HG03460 (cell line): Measurements from ENCODE around the gene CRPPA.

Source experiments
- ATAC-seq: cut with Tn5 transposase; IDR thresholded peaks from one replicate; pipeline ENCODE4 v1.9.1; 2021; ENCODE audit not compliant: unreplicated experiment

The CRPPA gene

DNA sequence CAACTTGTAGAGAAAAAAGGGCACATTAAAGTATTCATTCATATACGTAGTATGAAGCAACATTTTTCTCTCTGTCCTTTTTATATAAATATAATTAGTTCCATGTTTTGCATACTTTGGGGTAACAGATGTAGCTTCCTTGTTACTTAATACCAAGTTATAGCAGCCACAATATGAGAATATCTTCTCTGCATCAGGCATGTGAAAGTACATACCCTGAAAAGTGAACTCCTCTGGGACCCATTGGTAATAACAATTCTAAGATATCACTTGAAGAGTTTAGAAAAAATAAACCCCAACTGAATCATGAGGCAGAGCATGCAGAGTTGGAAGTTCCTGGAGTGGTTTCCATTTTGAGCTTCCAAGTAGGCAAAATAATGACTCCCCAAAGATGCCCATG lies 2.4 kb upstream of the CRPPA start:
- no peak for ATAC-seq

DNA sequence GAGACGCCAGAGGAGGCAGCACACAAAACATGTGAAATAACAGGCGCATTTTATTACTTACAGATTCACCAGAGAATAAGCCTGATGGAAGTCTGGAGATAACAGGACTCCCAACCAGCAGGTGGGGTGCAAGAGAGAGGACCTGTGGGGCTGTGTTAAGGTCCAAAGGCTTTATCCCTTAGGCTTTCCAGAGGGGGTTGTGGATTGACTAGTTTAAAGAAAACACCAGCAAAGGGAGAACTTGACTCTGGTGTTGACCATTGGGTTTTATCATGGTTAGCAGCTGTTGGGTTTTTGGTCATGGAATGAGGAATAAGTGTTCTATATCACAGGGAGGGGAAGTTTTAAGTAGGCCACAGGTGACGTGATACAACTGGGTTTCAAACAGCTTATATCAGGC lies 1.6 kb upstream of the CRPPA start:
- no peak for ATAC-seq

DNA sequence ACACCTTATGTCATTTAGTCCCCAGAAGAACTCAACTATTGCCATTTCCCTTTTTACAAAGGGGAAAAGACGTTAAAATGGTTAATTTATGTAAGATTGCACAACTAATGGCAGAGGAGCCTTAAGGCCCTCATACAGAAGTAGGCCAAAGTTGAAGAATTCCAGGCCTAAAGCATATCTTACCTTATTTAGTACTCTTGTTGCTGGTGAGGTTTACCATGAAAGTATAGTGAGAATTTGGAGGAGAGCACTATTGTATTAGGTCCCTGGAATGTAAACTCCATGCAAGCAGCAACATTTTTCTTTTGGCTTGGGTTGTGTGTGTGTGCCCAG lies 731 bp upstream of the CRPPA start:
- ATAC-seq, result no peak

DNA sequence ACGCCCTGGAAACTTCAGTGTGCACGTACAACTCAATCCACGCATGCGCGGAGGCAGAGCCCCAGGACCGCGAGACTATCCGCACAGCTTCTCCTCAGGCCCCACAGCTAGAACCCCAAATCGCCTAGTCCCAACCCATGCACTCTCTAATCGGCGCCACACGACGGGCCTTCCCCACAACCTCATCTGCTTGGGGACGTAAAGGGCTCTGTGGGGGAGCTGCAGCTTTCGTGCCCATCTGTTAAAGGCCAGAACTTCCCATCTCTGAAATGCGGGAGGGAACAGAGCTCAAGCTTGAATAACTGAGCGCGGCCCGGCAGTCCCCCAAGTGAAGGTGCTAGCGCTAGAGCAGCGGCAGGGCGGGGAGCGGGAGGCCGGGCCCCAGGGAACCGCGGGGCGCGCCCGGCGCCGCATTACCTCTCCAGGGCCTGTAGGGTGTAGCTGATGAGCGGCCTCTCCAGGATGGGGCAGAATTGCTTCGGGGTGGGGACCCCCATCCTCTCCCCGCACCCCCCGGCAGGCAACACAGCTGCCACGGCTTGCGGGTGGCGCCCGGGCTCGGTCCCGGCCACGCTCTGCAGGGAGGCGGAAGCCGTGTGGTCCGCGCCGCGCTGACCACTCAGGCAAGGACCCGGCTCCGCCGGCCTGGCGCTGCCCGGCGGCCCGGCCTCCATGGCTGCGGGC lies 547 bp downstream of the CRPPA start:
- peak; percentile 82 for ATAC-seq

DNA sequence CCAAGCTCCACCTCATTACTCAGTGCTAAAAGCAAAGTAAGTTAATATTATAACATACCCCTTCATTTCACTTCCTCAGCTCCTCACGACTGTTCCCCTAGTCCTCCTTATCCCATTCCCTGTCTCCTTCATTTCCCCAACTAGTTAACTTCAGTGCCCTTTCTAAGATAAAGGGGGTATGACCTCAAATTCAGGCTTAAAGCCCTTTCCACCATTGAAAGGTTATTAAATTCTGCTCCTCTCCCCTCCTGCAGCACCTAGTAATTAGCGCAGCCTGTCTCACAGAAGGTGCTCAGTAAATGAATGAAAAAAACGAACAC lies 1.0 kb downstream of the CRPPA start:
- ATAC-seq, result no peak

DNA sequence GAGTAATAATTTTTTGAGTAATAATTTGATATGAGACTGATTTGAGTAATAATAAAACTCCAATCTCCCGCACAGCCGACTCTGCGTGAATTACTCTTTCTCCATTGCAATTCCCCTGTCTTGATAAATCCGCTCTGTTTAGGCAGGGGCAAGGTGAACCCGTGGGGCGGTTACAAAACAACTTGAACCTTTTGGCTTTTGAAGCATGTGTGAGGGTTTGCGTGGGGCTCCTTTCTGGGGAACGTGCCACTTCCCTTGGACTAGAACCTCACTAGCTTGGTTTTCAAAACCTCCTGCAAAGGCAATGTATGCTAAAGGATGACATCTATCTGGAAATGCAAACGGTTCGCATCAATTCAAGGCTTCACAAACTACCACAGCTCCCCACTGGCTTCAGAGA lies 1.5 kb downstream of the CRPPA start:
- no peak for ATAC-seq

DNA sequence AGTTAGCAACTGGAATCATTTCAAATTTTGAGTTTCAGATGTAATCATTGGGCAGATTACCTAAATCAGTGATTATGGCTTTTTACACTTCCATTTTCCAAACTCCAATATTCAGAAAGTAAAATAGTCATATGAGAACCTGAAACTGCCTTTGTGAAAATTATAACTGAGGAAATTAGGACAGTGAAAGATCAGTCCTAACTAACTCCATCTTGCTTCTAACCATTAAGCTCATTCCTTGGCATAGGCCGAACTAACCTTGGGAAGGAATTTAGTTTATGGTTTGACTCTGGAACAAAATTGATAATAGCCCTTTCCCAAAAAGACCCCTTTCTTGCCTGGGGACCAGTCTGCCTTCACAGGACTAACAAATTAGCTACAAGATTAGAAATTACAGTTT lies 2.2 kb downstream of the CRPPA start:
- ATAC-seq, result no peak

DNA sequence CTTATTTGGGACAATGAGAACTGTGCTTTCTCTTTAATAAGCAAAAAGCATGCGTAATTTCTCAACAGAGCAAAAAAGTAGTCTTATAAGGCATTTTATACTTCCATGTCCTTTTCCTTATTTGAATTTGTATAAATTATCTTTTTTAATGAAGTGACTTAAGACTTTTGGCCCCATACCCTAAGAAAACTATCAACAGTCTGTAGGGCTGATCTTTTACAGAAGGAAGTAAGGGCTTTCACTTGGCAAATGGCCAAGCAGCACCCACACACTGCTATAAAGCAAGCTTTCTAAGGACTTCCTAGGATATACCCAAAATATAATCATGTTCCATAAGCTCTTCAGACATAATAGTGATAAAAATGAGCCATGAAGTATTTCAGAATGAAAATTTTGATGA lies 3.4 kb downstream of the CRPPA start:
- ATAC-seq, result no peak

DNA sequence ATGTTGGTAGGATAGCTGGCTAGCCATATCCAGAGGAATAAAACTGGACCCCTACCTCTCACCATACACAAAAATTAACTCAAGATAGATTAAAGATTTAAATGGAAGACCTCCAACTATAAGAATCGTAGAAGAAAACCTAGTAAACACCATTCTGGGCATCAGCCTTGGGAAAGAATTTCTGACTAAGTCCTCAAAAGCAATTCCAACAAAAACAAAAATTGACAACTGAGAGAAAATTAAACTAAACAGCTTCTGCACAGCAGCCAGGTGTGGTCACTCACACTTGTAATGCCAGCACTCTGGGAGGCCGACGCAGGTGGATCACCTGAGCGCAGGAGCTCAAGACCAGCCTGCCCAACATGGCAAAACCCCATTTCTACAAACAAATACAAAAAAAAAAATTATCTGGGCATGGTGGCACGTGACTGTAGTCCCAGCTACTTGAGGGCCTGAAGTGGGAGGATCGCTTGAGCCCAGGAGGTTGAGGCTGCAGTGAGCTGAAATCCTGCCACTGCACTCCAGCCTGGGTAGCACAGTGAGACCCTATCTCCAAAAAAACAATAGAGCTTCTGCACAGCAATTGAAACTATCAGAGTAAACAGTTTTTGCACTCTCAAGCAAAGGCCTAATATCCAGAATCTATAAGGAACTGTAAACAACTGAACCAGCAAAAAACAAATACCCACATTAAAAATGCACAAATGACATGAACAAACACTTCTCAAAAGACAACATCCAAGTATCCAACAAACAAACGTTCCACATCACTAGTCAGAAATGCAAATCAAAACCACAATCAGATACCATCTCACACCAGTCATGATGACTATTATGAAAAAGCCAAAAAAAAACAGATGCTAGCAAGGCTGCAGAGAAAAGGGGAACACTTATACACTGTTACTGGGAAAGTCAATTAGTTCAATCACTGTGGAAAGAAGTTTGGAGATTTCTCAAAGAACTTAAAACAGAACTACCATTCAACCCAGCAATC lies 4.8 kb downstream of the CRPPA start:
- no peak for ATAC-seq

DNA sequence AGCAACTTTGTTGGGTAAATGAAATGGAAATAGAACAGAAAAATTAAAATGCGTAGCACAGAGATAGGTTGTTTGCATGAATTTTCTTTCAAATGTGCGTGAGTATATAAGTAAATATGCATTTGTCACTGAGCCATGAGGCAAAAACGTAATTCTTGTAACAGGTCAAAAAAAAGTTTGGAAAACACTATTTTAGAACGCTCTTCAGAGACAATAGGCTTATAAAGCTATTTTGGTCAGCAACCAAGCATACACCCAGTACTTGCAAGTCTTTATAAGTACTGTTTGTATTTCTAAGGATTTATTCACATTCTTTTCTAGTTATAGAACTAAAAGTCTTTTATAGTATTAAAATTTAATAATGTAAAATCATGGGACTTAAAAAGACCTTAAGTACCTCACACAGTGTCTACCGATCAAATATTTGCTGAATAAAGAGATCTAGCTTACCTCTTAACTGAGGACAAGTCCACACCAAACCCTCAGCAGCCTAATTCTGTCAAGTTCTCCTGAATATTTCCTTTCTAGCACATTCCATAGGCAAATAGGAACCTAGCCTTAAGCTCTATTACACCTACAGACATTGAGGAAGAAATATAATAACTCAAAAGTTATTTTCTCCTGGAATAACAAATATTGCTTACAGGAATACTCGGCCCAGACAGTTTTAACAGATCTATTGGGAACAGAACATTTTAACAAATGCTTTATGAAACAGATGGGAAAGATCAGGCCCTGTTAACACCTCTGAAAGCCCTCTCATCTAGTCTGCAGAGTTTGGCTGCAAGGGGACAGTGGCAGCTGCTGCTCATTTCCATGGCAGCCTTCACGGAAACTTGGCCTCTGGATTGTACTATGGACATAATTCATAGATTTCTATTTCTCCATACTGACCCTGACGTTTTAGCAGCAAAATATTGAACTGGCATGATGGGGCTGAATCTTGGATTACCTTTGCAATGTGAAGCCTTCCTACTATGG lies 8.8 kb downstream of the CRPPA start:
- no peak for ATAC-seq

DNA sequence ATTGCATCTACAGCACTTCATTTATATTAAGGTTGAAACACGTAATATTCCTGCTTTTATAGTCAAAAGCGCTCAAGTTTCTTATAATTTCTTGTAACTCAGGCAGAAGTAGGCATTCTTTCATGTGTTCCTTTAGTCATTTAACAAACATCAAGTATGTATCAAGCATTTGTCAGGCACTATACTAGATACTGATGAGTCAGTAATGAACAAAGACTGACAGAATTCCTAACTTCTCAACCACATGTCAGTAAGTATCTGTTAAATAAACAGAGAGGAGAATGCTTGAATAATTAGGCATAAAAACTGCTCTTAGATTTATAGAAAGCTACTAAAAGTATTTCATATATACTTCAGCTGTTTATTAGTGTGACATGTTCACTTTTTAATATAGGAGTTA lies 9.9 kb downstream of the CRPPA start:
- no peak for ATAC-seq

DNA sequence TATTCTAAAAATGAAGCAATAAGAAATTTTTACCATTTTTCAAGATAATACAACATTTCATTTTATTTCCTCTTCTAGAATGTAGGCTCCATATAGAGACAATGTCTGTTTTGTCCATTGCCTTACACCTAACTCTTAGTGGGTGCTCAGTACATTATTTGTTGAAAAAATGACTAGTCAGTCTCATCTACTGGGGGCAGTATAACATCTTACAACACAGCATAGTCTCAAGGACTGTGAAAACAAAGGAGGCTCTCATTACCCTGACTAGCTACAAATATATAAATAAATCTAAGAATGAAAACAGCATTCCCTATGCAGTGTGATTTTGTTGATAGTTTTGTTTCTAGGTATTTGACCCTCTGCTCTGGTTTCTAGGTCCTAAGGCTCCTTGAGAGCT lies 11.6 kb downstream of the CRPPA start:
- no peak for ATAC-seq

DNA sequence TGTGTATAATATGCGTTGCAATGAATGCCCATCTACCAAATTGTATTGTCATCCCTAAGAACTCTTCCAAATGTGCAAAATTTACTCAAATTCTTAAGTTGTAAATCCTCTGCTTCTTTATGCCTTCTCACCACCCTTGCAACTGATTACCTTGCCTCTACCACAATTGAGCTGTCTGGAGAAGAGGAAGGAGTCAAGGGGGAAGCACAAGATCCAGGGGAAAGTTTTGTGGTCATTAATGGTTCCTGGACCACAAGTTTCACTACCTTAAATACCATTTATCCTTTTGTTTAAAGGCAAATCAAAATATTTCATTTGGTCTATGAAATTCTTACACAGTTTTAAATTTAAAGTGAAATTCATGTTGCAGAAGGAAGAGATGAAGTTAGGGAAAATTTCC lies 16.7 kb downstream of the CRPPA start:
- no peak for ATAC-seq

DNA sequence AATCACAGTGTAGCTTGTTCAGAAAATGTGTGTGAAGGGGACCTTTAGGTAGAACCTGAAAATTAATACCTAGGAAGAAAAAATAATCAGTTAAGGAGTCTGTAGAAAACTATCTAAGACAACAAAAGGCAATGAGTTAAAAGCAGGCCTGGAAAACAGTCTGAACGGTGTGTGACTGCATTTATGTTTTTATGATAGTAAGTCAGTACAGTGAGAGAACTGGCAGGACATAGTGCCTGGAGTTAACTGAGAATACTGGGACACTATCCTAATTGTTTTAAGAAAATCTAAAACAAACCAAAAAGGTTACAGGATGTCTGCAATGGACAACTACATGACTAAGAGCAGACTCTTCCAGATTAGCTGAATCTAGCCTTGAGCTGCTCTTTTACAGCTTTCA lies 17.9 kb downstream of the CRPPA start:
- ATAC-seq, result no peak

DNA sequence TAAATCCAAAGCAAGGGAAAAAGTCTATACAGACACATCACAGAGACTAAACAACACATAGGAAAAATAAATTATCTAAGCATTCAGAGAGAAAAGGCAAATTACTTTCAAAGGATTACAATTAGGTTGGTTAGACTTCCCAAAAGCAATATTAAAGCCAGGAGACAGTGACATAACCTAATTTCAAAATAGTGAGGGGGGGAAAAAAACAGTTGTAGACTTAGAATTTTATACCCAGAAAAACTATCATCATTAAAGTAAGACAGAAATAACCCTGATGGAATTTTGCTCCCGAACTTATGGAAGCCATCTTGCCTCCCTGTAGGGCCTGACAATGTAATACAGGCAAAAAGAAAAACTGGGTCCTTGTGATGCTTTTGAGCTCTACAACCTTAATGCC lies 18.4 kb downstream of the CRPPA start:
- ATAC-seq, result no peak

DNA sequence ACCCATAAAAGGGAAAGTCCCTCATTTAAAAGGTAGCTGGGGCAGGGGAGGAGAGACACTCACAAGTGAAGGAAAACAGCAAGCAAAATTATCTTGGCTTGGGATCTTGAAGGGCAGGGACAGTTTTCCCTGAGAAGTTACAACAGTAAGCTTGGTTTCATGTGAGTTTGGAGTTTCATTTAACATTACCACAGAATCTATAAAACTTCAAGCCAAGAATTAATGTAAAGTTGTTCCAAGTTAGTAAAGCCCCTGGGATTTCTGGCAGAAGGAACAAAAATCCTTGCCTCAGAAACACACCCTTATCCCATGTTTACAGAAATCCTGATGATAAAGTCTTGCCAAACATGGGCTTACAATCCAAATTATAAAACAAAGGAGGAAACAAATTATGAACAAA lies 19.2 kb downstream of the CRPPA start:
- no peak for ATAC-seq

DNA sequence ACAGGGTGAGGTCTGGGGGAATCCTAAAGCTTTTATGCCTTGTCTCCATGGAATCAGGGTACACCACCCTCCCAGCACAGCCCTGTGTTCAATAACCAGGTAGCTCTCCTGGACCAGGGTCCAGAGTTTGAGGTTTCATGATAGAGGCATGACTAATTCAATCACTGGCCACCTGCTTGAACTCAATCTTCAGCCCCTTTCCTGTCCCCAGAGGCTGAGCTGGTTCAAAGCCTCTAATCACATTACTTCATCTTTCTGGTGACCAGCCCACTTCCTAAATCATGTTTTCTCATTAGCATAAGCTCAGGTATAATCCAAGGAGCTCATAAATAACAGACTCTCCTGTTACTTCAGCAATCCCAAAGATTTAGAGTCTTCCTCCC lies 20.5 kb downstream of the CRPPA start:
- ATAC-seq, result no peak

DNA sequence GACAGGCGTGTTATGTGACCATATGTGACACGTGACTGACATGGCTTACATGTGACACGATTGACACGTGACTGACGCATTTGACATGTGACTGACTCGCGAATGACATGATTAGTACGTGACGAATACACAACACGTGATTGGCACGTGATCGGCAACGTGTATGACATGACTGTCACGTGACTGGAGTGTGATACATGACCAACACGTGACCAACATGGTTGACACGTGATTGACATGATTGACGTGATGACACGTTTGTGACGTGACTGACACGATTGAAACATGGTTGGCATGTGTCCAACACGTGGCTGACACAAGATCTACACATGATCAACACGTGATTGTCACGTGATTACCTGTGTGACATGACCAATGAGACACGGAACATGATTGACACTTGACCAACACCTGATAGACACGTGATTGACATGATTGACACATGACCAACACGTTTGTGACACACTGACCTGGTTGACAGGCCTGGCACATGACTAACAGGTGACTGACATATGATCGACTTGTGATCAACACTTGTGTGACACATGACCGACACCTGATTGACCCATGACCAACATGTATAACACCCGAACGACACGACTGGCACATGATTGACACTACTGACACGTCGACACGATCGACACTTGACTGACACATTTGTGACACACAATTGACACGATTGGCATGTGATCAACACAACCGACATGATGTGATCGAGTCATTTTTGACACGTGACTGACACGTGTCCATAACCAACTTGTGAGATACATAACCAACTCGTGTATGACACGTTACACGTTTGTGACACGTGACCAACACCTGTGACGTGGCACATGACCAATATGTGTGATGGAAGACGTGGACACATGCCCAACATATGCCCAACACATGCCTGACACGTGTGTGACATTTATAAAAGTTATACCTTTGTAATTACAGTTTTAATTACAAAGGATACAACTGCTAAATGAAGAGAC lies 21.1 kb downstream of the CRPPA start:
- ATAC-seq, result no peak

DNA sequence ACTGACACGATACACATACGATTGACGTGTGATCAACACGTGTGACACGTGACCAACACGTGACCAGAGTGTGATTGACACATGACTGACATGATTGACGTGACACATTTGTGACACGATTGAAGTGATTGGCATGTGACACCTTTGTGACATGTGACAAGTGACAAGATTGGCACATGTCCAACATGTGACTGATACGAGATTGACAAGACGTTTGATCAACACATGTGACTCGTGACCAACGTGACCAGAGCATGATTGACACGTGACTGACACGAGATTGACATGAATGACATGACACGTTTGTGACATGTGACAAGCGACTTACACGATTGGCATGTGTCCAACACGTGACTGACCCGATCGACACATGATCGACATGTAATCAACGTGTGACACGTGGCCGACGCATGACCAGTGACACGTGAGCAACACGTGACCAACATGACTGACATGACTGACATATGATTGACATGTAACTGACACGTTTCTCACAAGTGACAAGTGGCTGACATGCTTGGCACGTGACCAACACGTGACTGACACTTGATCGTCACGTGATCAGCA lies 22.0 kb downstream of the CRPPA start:
- no peak for ATAC-seq
